Measurements from ENCODE around the gene LDHD.
"Not testable (repeated sequence)": the region's sequence is repeated elsewhere in the genome, so short reads cannot be mapped to it uniquely, and the experiment has no call there.

Gene LDHD

DNA sequence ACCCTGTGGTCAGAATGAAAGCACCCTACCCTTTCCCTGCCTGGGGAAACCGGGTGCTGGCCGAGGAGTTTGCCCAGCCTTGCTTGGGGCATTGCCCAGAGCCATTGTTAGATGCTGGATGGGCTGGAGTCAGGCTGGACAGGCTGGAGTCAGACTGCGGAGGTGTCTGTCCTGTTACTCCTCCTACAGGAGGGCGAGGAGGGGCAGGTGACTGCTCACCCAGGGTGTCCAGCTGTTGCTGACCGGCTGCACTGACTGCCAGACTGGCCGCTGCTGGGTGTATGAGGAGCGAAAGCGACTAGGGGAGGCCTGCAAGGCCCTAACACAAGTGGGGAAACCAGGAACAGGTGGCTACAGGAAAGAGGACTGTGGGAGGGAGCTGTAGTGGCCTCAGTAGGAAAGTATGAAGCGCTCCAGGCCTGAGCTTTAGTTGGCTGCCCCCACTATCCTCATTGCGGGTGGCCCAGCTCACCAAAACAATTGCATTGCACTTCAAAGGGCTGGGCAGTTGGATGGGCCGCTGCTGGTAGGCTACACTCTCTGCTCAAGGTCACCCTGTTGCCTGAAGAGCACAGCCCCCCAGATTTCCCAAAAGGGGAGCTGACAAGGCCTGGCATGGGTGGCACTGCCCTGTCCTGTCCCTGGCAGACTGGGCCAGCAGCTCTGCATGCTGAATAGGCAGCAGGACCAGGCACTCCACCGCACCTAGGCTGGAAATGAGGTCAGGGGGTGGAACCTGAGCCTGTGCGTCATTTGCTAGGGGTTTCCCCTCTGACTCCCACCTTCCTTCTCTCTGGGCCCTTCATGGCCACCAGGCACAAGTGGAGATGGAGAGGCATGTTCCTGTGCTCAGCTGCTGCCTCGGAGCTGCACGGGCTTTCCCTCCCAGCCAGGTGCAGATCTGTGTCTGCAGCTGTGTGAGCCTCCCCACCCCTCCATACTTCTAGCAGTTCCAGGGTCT lies 18.4 kb downstream of the LDHD start:
- no peak for DNase-seq

DNA sequence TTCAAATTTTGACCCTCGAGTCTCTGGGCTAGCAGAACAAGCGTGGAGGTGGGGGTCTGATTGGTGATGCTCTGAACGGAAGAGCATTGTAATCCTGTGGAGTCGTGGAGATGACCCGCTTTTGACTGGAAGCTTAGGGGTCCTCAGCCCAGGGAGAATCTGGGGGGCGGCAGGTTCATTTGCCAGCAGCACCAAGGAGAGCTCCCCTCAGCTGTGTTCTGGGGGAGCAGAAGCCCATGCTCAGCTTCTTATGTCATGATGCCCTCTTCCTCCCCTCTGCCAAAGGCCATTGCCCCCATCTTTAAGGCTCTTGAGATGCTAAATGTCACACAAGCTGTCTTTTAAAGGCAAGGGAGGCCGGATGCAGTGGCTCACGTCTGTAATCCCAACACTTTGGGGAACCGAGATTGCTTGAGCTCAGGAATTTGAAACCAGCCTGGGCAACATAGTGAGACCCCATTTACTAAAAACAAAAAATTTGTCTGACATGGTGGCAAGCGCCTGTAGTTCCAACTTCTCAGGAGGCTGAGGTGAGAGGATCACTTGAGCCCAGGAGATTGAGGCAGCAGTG lies 19.3 kb downstream of the LDHD start:
- no peak for DNase-seq

DNA sequence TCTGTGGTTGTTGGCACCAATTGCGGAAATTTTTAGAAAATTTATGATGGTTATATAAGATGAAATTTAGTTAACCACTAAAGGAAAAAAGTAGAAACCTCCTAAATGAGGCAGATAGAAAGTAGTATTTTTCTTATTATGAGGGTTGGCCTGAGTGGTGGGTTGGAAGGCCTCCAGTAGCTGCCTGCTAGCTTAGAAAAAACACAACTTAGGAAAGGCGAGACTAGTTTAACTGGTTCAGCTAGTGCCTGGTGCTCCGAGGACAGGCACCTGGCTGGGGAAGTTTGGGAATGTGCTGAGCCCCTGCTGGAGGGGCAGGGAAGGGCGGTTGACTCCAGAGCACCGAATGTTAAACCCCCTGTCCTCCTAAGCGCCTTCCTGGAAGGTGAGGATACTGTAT lies 19.9 kb downstream of the LDHD start:
- no peak for DNase-seq

DNA sequence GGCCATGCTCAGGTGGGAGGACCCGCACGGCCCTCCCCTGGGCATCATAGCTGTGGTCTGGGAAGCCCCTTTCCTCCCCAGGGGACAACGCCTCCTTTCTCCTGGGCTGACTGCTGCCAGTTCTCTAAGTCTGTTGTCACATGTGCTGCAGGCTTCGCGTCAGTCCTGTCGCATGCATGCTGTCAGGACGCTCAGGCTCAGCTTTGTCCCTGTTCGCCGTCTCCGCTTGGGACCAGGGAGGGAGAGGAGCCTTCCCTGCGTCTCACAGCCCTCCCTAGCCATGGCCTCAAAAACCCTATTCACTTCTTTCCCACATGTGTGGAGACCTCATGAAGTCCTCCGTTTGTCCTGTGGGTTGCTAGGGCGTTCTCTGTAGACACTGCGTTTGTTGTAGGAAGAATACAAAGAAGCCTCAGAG lies 21.4 kb downstream of the LDHD start:
- no peak for DNase-seq

DNA sequence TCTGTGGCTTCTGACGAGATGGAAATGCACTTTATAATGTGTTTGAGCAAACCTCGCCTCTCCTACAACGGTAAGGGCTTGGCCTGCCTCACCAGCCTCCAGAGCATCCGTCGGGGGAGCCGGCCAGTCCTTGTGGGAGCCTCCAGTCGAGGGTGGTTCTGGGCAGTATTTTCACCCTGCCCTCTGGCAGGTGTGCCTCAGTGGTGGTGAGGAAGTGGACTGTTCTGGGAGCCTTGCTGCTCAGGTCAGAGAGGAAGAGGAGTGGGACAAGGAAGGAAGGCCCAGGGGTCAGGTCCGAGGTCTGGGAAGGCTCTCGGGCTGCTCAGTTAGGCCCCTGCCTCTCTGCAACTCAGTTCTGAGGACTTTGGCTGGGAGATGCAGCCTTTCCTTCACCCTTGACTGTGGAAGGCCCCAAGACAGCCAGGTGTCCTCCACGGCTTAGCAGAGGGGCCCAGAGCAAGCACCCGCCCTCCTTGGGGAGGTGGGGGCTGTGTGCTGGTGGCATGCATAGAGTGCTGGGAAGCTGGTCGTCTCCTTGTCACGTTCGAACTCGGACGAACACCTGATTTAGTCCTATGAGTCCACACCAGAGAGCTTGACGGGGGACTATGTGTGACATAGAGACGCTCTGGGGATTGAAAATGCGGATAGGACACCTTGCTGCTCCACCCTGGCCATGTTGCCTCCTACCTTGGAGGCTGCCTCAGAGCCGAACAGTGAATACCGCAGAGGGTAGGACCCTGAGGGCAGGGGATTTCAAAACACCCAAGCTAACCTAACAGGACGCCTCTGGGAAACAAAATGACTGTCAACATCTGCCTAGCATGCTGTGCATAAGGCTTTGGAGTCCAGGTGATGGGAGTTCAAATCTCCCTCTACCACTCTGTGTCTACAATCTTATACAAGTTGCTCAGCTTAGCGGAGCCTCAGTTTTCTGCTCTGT lies 22.7 kb downstream of the LDHD start:
- no peak for DNase-seq

DNA sequence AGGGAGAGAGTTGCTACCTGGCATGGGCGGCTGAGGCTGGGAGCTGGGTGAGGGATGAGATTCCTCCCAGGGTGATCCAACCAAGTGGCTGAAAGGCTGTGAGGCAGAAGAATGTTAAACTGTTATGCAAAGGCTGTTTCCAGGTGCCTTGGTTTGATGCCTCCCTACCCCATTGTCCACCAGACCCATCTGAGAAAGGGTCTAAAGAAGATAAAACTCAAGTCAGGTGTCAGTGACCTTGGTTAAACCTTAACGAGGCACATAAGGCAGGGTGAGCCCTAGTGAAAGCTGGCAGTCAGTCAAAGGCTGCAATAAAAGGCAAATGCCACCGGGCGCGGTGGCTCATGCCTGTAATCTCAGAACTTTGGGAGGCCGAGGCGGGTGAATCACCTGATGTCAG lies 23.8 kb downstream of the LDHD start:
- DNase-seq: no peak

DNA sequence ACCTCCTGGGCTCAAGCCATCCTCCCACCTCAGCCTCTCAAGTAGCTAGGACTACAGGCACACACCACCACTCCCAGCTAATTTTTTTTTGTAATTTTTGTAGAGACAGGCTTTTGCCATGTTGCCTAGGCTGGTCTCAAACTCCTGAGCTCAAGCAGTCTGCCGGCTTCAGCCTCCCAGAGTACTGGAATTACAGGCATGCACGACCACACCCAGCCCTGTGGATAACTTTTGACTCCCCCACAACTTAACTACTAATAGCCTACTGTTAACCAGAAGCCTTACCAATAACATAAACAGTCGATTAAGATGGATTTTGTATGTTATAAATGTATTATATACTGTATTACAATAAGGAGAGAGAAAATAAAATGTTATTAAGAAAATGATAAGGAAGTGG lies 25.0 kb downstream of the LDHD start:
- DNase-seq: not testable (repeated sequence)

DNA sequence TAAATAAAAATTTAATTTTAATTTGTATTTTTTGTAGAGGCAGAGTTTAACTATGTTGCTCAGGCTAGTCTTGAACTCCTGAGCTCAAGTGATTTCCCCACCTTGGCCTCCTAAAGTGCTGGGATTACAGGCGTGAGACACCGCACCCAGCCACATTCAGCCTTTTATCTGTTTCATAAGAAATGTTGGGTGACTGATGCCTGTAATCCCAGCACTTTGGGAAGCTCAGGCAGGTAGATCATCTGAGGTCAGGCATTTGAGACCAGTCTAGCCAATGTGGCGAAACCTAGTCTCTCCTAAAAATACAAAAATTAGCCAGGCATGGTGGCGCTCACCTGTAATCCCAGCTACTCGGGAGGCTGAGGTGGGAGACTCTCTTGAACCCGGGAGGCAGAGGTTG lies 25.7 kb downstream of the LDHD start:
- DNase-seq: not testable (repeated sequence)

DNA sequence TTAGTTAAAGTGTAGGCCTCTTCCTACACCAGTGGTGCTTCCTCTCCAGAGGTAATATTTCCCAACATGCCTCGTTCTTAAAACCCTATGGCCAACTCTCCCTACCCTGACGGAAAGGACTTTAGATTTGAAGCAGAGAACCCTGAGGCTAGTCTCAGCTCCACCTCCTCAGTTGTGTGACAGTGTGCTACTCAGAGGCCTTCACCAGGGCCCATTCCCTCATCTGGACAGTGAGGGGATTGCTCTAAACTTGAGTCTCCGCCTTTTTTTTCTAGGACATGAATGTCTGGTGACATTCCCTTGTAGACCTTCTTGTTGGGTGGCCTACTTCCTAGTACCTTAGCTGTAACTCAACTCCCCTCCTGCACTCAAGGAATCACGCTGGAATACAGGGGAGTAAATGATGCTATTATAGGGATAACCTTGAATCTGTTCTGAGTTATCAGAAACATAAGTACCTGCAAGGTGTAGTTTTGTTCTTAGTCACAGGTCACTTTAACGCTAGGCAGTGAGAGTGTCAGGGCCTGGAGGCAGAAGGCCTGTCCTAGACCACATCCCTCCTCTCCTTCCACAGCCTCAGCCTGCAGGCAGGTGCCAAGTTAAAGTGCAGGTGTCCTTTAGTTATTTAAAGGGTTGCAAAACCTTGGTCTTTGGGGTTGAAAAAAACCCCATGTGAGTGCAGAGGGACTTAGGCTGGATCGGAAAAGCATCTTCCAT lies 26.9 kb downstream of the LDHD start:
- no peak for DNase-seq

DNA sequence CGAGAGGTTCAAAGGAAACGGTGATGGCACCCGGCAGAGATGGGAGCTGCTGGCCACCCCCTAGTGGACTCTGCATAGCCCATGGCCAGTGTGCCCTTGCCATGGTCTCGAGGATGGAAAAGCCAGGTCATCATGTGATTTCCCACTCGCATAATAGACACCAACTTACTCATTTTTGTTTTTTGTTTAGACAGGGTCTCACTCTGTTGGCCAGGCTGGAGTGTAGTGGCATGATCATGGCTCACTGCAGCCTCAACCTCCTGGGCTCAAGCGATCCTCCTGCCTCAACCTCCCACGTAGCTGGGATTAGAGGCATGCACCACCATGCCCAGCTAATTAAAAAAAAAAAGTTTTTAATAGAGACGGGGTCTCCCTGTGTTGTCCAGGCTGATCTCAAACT lies 27.6 kb downstream of the LDHD start:
- no peak for DNase-seq

DNA sequence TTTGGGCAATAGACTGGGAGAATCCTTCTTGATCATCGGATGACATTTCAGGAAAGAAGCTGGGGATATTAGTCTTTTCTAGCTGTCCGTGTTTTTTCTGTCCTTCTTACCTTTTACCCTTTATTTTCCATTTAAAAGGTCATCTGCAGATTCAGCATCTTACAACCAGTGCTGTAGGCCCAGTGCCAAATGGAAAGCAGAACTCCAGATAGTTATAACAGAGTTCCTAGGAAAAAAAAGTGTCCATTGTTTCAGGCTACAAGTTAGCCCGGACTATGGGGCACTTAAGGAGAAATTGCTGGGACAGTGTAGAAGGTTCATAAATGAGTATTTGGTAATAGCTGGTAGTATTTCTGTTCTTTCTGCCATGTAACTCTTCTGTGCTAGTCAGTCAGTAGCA lies 28.4 kb downstream of the LDHD start:
- no peak for DNase-seq

DNA sequence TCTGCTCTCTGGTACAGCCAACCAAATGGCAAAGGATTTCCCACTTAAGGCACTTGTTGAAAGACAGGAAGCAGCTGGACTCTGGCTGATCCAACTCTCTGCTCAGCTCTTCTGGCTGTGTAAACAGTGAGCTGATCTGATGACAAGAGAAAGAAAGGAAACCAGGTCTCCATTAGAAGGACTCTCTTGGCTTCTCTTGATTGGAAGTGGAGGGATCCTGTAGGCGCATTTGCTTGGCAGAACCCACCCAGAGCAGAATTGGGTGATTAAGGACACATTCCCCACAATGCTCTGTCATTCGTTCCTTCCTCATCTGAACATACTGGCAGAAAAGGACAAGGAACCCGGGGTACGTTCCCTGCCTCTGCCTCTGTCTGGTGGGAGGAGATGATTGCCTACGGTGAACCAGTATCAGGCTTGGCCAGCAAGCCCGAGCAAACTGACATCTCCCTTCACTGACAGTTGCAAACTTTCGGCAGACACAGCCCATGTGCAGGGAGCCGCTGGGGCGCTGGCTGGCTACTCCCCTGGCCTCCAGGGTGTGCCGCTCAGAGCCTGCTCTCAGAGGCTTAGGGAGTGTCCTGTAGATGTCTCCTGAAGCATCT lies 29.1 kb downstream of the LDHD start:
- peak; percentile 63 for DNase-seq

DNA sequence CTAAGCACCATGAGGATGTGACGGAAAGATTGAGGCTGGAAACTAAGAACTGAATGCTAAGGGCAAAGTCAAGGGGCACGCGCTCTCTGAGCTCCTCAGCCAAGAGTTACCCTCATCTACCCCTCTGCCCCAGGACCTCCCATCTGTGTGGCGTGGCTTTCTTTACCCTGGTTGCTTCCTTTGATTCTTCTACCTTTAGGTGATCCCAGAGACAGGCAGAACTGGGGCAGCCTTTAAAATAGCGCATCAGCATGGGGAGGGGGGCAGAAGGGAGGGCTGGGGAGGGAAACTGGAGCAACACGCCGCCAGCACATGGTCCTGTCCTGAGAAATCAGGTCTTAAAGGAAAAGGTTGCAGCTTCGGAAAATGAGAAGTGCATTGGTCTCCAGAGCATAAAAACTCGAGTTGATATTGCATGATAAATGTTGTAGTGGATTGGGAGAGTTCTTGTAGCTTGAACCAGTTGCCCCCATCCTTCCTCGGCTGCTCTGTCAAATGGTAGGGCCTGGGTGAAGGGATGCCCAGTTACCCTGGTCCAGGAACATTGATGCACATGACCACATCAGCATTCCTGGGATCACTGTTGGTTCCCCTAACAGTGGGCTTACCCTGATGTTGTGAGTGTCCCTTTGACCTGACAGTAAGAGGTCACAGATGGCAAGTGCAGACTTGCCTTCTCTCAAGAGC lies 29.7 kb downstream of the LDHD start:
- no peak for DNase-seq

DNA sequence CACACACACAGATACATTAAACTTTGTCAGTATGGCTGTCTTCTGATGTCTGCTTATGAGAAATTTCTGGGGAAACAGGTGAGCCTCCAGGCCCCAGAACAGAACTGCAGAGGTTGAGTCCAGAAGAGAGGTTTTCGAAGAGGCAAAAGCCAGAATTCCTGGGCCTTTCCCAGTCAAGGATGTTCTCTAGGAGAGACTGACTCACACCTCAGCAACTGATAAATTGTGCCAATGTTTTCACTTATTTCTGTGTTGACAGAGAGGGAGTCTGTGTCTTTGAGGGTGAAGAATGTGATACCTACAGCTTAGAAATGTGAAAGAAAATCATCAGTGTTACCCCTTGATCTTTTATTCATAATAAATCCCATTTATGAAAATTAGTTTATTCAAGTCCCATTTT lies 30.3 kb downstream of the LDHD start:
- DNase-seq: no peak

DNA sequence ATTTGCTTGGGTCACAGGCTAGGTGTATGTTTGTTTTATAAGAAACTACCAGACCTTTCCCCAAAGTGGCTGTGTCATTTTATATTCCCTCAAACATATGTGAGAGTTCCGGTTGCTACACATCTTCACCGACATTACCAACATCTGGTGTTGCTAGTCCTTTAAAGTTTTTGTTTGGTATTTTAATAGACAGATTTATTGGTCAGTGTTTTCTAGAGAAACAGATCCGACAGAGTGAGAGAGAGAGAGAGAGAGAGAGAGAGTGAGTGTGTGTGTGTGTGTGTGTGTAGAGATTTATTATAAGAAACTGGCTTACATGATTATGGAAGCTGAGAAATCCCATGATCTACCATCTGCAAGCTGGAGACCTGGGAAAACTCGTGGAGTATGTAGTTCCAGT lies 31.0 kb downstream of the LDHD start:
- DNase-seq: no peak

DNA sequence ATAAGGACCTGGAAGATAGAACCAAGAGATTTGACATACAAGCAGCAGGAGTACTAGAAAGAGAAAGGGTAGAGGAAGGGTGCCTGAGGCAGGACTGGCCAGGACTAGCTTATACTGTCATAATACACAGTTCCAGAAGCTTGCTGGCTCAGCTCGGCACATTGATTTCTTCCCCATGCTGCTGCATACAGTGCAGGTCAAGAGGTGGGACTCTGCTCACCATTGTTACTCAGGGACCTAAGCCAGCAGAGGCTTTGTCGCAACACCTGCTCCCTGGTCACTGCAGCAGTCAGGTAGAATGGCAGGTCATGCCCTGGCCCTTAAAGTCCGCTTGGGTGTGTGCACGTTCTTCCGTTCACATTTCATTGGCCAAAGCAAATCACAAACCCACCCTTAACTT lies 32.8 kb downstream of the LDHD start:
- DNase-seq: no peak

DNA sequence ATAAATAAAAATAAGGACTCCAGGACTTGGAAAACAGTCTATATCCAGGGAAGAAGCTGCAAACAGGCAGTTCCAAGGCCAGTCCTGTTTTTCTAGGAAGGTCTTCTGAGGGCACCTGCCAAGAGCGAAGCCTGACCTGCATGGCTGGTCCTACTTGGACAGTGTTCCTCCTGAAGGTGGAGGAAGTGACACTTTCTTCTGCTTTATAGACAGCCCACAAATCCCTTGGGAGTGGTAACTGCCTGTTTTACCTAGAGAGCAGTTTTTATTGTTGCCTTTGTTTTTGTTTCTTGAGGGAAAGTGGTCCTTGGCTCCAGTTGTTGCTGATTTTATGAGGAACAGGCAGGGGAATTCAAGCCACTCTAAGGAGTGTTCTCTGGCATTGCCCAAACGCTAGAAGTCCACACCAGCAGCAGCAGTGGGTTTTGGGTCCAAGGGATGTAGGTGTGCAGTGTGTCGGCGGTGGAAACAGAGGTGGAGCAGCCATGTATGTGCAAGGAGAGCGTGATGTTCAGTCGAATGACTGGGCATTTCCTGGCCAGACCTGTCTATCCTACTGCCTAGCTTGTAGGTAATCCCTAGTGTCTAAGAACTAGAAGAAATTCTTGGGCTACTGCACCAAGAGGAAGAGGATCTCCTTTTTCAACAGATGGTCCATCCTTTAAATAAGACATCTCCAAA lies 35.3 kb downstream of the LDHD start:
- no peak for DNase-seq

DNA sequence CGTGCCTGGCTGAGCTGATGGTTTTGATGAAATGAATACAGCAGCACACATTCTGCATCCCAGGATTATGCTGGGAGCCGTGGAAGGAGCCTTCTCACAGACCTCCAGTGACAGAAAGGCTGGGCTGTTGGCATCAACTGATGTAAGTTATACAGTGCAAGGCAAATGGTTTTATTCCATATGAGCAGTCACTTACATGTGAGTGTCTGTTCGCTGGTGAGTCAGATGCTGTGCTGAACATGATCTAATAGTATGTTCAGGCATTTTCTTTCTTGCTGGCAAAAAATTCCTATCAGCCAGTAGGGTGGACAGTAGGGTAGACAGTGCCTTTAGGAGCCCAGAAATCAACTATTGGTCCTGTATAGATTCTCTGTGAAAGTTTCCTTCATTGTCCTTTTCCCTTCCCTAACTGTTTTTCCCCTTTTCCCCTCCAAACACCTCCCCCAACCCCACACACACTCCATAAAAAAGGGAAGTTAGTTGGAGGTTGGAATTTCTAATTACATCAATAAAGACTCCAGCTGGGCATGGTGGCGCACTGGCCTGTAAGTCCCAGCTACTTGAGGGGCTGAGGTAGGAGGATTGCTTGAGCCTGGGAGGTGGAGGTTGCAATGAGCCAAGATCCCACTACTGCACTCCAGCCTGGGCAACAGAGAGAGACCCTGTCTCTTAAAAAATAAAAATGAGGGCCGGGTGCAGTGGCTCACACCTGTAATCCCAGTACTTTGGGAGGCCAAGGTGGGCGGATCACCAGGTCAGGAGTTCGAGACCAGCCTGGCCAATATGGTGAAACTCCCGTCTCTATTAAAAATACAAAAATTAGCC lies 36.2 kb downstream of the LDHD start:
- no peak for DNase-seq

DNA sequence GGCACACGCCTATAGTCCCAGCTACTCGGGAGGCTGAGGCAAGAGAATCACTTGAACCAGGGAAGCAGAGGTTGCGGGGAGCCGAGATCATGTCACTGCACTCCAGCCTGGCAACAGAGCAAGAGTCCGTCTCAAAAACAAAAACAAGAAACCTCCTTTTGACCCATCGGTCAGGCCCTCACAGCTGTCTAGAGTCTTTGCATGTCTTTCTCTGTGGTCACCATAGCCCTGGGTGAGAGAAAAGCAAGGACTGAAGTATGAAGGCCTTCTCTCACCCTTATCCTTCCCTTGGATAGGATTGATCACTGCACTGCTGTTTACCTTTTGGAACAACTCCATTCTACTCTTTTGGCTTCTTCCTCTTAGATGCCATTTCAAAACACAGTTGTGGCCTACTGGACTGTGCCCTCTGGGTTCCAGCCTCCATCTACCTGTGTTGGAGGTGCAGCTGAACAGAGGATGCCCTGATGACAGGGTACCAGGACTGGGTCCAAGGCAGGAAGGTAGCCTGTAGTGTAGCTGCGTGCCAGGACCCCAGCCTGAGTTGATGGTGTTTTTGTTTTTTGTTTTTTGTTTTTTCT lies 37.1 kb downstream of the LDHD start:
- DNase-seq: no peak

DNA sequence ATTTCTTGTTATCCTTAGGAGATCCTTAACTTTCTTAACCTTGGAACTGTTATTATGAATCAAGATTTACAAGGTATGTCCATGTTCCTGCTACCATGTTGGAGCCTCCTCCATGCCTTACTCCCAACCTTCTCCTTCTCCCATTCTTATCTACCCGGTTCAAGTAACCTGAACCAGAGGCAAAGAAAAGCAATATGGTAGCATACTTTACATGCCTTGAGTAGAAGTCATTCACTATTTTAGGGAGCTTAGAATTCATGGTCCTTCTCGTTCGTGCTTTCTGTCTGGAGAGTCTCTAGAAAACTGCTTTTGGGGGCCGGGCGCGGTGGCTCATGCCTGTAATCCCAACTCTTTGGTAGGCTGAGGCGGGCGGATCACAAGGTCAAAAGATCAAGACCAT lies 37.7 kb downstream of the LDHD start:
- DNase-seq: no peak
